BE2C (cell line): Measurements from ENCODE around the gene MRTO4.

Experiments used
- DNase-seq: peaks from one replicate; pipeline ENCODE4 v3.0.0-alpha.2; 2020
- H3K27me3 ChIP-seq: fragments of 250-450 bp; sonication (Bioruptor Pico); 2 replicates; pipeline ENCODE4 v1.5.1; 2020; ENCODE audit warnings: mild to moderate bottlenecking
- H3K36me3 ChIP-seq: fragments of 250-450 bp; sonication (Bioruptor Pico); 2 replicates; pipeline ENCODE4 v1.5.1; 2020; ENCODE audit warnings: mild to moderate bottlenecking
- H3K4me1 ChIP-seq: fragments of 250-450 bp; sonication (Bioruptor Pico); 2 replicates; pipeline ENCODE4 v1.5.1; 2020
- H3K4me3 ChIP-seq: 2 replicates; pipeline ENCODE4 v1.5.1; 2011; ENCODE audit warnings: low read depth, low read length
- H3K9me3 ChIP-seq: fragments of 250-450 bp; sonication (Bioruptor Pico); 2 replicates; pipeline ENCODE4 v1.5.1; 2020
- TF ChIP-seq, protein P1 (sequence below): IDR thresholded peaks from 2 replicates; pipeline ENCODE4 v1.5.1; 2012; ENCODE audit warnings: mild to moderate bottlenecking, low read depth, low read length

The MRTO4 gene

GRCh38 chr1:19232524-19232846, 19.1 kb upstream of the MRTO4 start:
- DNase-seq: no peak
- Histone ChIP-seq H3K9me3 (no peaks in the 10 kb centered on the region), H3K4me3 (no peak overlapping the region), H3K4me1 (no peaks in the 10 kb centered on the region), H3K36me3 (peaks cover 16% of the 10 kb centered on the region), H3K27me3 (no peaks in the 10 kb centered on the region)
- TF ChIP-seq, protein P1, sequence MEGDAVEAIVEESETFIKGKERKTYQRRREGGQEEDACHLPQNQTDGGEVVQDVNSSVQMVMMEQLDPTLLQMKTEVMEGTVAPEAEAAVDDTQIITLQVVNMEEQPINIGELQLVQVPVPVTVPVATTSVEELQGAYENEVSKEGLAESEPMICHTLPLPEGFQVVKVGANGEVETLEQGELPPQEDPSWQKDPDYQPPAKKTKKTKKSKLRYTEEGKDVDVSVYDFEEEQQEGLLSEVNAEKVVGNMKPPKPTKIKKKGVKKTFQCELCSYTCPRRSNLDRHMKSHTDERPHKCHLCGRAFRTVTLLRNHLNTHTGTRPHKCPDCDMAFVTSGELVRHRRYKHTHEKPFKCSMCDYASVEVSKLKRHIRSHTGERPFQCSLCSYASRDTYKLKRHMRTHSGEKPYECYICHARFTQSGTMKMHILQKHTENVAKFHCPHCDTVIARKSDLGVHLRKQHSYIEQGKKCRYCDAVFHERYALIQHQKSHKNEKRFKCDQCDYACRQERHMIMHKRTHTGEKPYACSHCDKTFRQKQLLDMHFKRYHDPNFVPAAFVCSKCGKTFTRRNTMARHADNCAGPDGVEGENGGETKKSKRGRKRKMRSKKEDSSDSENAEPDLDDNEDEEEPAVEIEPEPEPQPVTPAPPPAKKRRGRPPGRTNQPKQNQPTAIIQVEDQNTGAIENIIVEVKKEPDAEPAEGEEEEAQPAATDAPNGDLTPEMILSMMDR: no peak

DNA sequence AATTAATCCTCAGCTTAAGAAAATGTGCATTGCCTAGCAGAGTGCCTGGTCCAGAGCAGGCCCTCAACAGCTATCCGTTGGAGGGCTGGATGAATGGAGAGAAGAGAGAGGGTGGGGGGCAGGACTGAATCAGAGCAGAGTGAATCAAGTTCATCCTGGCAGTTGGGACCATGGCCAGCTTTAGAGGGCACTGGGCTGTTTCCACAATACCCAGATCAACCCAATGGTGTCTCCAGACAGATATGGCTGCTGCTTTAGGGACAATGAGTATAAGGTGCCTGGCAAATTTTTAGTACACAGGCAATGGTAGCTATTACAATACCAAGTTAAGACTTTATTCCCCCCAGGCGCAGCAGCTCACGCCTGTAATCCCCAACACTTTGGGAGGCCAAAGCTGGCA, 17.4 kb upstream of the MRTO4 start:
- no peaks in the 10 kb centered on the region for H3K9me3 ChIP-seq
- H3K4me3 ChIP-seq: no peak overlapping the region
- no peaks in the 10 kb centered on the region for H3K4me1 ChIP-seq
- DNase-seq: no peak
- no peaks in the 10 kb centered on the region for H3K27me3 ChIP-seq
- H3K36me3 ChIP-seq: peaks cover 21% of the 10 kb centered on the region
- TF ChIP-seq, protein P1: no peak

DNA sequence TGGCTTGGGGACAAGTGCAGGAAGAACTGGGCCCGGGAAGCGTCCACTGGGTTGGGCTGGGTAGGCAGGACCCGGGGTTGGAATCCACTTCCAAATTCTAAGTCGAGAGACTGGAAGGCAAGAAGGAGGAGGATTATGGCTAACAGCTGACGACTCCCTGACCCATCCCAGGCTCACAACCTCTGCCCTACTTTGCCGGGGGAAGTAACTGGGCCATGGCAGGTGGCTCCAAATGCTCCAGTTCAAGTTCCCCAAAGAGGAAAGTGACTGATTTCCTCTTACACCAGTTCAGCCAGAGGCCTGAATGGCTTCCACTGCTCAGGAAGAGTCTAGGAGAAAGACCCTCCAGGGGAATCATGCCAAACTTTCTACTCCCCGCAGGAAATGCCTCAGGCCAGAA, 11.7 kb upstream of the MRTO4 start:
- no peaks in the 10 kb centered on the region for H3K27me3 ChIP-seq
- no peaks in the 10 kb centered on the region for H3K9me3 ChIP-seq
- no peaks in the 10 kb centered on the region for H3K4me1 ChIP-seq
- H3K4me3 ChIP-seq: no peak overlapping the region
- peaks cover 34% of the 10 kb centered on the region for H3K36me3 ChIP-seq
- no peak for DNase-seq
- TF ChIP-seq, protein P1: no peak

- DNase-seq: peak; percentile 49
- H3K36me3 ChIP-seq: peaks cover 34% of the 10 kb centered on the region
These were observed 10.7 kb upstream of the MRTO4 start for GRCh38 chr1:19240673-19241538.

GRCh38 chr1:19250629-19251304, 838 bp upstream of the MRTO4 start:
- Histone ChIP-seq H3K9me3 (no peaks in the 10 kb centered on the region), H3K4me3 (peak overlapping the region; percentile 92), H3K36me3 (peaks cover 3% of the 10 kb centered on the region), H3K4me1 (no peaks in the 10 kb centered on the region), H3K27me3 (no peaks in the 10 kb centered on the region)
- TF ChIP-seq, protein P1: no peak
- no peak for DNase-seq

More at GRCh38 chr1:19240673-19241538, 10.7 kb upstream of the MRTO4 start:
- Histone ChIP-seq H3K27me3 (no peaks in the 10 kb centered on the region), H3K9me3 (no peaks in the 10 kb centered on the region), H3K4me3 (no peak overlapping the region), H3K4me1 (no peaks in the 10 kb centered on the region)
- TF ChIP-seq, protein P1: peak; percentile 74

DNA sequence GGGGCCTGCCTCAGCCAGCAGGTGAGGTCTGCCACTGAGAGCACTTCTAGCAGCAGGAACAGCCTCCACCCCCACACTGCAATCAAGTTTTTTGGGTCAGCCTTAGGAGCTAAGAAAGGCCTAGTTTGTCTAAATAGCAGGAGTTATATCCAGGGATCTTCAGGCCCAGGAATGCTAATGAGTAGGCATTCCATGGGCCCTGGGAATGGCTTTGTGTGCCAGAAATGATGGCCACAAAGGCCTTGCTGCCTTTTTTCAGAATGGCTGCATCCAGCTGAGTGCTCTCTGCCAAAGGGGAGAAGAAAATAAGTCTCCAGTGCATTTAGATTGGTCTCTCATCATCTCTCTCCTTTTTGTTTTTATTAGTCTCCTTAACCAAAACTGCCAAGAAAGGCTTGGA, 2.8 kb downstream of the MRTO4 start:
- Histone ChIP-seq H3K36me3 (peaks cover 31% of the 10 kb centered on the region), H3K9me3 (no peaks in the 10 kb centered on the region), H3K4me3 (no peak overlapping the region), H3K4me1 (no peaks in the 10 kb centered on the region), H3K27me3 (no peaks in the 10 kb centered on the region)
- no peak for DNase-seq
- TF ChIP-seq, protein P1: no peak
